ENCODE results near the gene KCNAB1. TPM values are rescaled to one million over a fixed set of nuclear protein-coding genes. Genes with fewer than 3 reads are reported as not detected.
A peak's percentile ranks its signal among the peaks of the same experiment; 100 is the strongest.

The KCNAB1 gene
- total and polyA plus RNA-seq, 4 donors = 8.9 to 45.8 (median 17.8) TPM

- Histone ChIP-seq H3K36me3 (ENCODE audit: control insufficient read depth in 1 of 2, insufficient read depth in 2 of 2, low read length in 1 of 2) (no peaks in the 10 kb centered on the region), H3K4me3 (ENCODE audit: low read length in 2 of 2) (no peak overlapping the region), H3K27ac (ENCODE audit: low read depth in 1 of 2, low read length in 2 of 2) (no peak overlapping the region), H3K9me3 (ENCODE audit: control insufficient read depth, low read length) (no peaks in the 10 kb centered on the region), H3K4me1 (ENCODE audit: control insufficient read depth in 1 of 2, insufficient read depth in 2 of 2, low read length in 2 of 2) (no peaks in the 10 kb centered on the region), H3K27me3 (ENCODE audit: control insufficient read depth in 1 of 2, insufficient read depth in 2 of 2, low read length in 1 of 2) (no peaks in the 10 kb centered on the region)
- DNase-seq = no peak
- 74 to 76% methylated on average over 4 of the region's 4 CpGs for WGBS, 2 donors
- intact Hi-C loops (cut with DNase I) = loop anchor here in 1 of 2 donors (5.0 kb wide), 1 partner anchor 43 kb away; no protein-coding TSS in a partner anchor
- ATAC-seq (ENCODE audit: low FRiP score) = no peak
Observed at GRCh38 chr3:156350781-156351180, 230.4 kb downstream of the KCNAB1 start.

- no peaks in the 10 kb centered on the region for H3K9me3 ChIP-seq (ENCODE audit: control insufficient read depth, low read length)
- ATAC-seq (ENCODE audit: low FRiP score) = peak; percentile 30
- H3K36me3 ChIP-seq (ENCODE audit: control insufficient read depth in 1 of 2, insufficient read depth in 2 of 2, low read length in 1 of 2) = no peaks in the 10 kb centered on the region
- H3K4me3 ChIP-seq (ENCODE audit: low read length in 2 of 2) = no peak overlapping the region
- intact Hi-C loops (cut with DNase I) = loop anchor here in 1 of 2 donors (5.0 kb wide), 1 partner anchor 44 kb away; no protein-coding TSS in a partner anchor
- no peak overlapping the region for H3K27ac ChIP-seq (ENCODE audit: low read depth in 1 of 2, low read length in 2 of 2)
- H3K27me3 ChIP-seq (ENCODE audit: control insufficient read depth in 1 of 2, insufficient read depth in 2 of 2, low read length in 1 of 2) = no peaks in the 10 kb centered on the region
- no peak for DNase-seq
- H3K4me1 ChIP-seq (ENCODE audit: control insufficient read depth in 1 of 2, insufficient read depth in 2 of 2, low read length in 2 of 2) = no peaks in the 10 kb centered on the region
- WGBS, 2 donors = 97 to 98% methylated on average over 6 of the region's 6 CpGs
Observed at GRCh38 chr3:156351783-156352182, 231.4 kb downstream of the KCNAB1 start.

- DNase-seq (no peak), ATAC-seq (ENCODE audit: low FRiP score) (no peak)
- WGBS, 2 donors = 97% methylated on average over 2 of the region's 2 CpGs
- Histone ChIP-seq H3K36me3 (ENCODE audit: control insufficient read depth in 1 of 2, insufficient read depth in 2 of 2, low read length in 1 of 2) (no peaks in the 10 kb centered on the region), H3K27me3 (ENCODE audit: control insufficient read depth in 1 of 2, insufficient read depth in 2 of 2, low read length in 1 of 2) (no peaks in the 10 kb centered on the region), H3K4me3 (ENCODE audit: low read length in 2 of 2) (no peak overlapping the region), H3K4me1 (ENCODE audit: control insufficient read depth in 1 of 2, insufficient read depth in 2 of 2, low read length in 2 of 2) (no peaks in the 10 kb centered on the region), H3K27ac (ENCODE audit: low read depth in 1 of 2, low read length in 2 of 2) (no peak overlapping the region), H3K9me3 (ENCODE audit: control insufficient read depth, low read length) (no peaks in the 10 kb centered on the region)
- intact Hi-C loops (cut with DNase I) = loop anchor here in 1 of 2 donors (5.0 kb wide), 1 partner anchor 45 kb away; no protein-coding TSS in a partner anchor
Observed at GRCh38 chr3:156352728-156353127, 232.3 kb downstream of the KCNAB1 start.

GRCh38 chr3:156353563-156353962, 233.2 kb downstream of the KCNAB1 start:
- intact Hi-C loops (cut with DNase I) = loop anchor here in 1 of 2 donors (5.0 kb wide), 1 partner anchor 46 kb away; no protein-coding TSS in a partner anchor
- no peaks in the 10 kb centered on the region for H3K27me3 ChIP-seq (ENCODE audit: control insufficient read depth in 1 of 2, insufficient read depth in 2 of 2, low read length in 1 of 2)
- no peak overlapping the region for H3K4me3 ChIP-seq (ENCODE audit: low read length in 2 of 2)
- peak; percentile 50 to 74 for DNase-seq
- WGBS, 2 donors = 54 to 66% methylated on average over 5 of the region's 5 CpGs
- H3K9me3 ChIP-seq (ENCODE audit: control insufficient read depth, low read length) = no peaks in the 10 kb centered on the region
- H3K4me1 ChIP-seq (ENCODE audit: control insufficient read depth in 1 of 2, insufficient read depth in 2 of 2, low read length in 2 of 2) = no peaks in the 10 kb centered on the region
- no peak overlapping the region for H3K27ac ChIP-seq (ENCODE audit: low read depth in 1 of 2, low read length in 2 of 2)
- peak; percentile 45 for ATAC-seq (ENCODE audit: low FRiP score)
- H3K36me3 ChIP-seq (ENCODE audit: control insufficient read depth in 1 of 2, insufficient read depth in 2 of 2, low read length in 1 of 2) = no peaks in the 10 kb centered on the region

GRCh38 chr3:156356537-156357363, 236.4 kb downstream of the KCNAB1 start:
- no peak overlapping the region for H3K27ac ChIP-seq (ENCODE audit: low read depth in 1 of 2, low read length in 2 of 2)

GRCh38 chr3:156358232-156358631, 237.9 kb downstream of the KCNAB1 start:
- ATAC-seq (ENCODE audit: low FRiP score) = no peak
- intact Hi-C loops (cut with DNase I) = no loop called here
- WGBS, 2 donors = 98 to 99% methylated on average over 2 of the region's 2 CpGs
- H3K27ac ChIP-seq (ENCODE audit: low read depth in 1 of 2, low read length in 2 of 2) = no peak overlapping the region
- DNase-seq = no peak
- no peaks in the 10 kb centered on the region for H3K4me1 ChIP-seq (ENCODE audit: control insufficient read depth in 1 of 2, insufficient read depth in 2 of 2, low read length in 2 of 2)
- H3K4me3 ChIP-seq (ENCODE audit: low read length in 2 of 2) = no peak overlapping the region
- no peaks in the 10 kb centered on the region for H3K27me3 ChIP-seq (ENCODE audit: control insufficient read depth in 1 of 2, insufficient read depth in 2 of 2, low read length in 1 of 2)
- no peaks in the 10 kb centered on the region for H3K9me3 ChIP-seq (ENCODE audit: control insufficient read depth, low read length)
- no peaks in the 10 kb centered on the region for H3K36me3 ChIP-seq (ENCODE audit: control insufficient read depth in 1 of 2, insufficient read depth in 2 of 2, low read length in 1 of 2)

More at GRCh38 chr3:156356537-156357363, 236.4 kb downstream of the KCNAB1 start:
- ATAC-seq (ENCODE audit: low FRiP score) (no peak), DNase-seq (no peak)
- H3K4me1 ChIP-seq (ENCODE audit: control insufficient read depth in 1 of 2, insufficient read depth in 2 of 2, low read length in 2 of 2) = no peaks in the 10 kb centered on the region
- no peak overlapping the region for H3K4me3 ChIP-seq (ENCODE audit: low read length in 2 of 2)
- H3K9me3 ChIP-seq (ENCODE audit: control insufficient read depth, low read length) = no peaks in the 10 kb centered on the region
- no peaks in the 10 kb centered on the region for H3K27me3 ChIP-seq (ENCODE audit: control insufficient read depth in 1 of 2, insufficient read depth in 2 of 2, low read length in 1 of 2)
- intact Hi-C loops (cut with DNase I) = no loop called here
- WGBS, 2 donors = 40 to 43% methylated on average over 5 of the region's 5 CpGs
- no peaks in the 10 kb centered on the region for H3K36me3 ChIP-seq (ENCODE audit: control insufficient read depth in 1 of 2, insufficient read depth in 2 of 2, low read length in 1 of 2)

GRCh38 chr3:156359368-156359767, 239.0 kb downstream of the KCNAB1 start:
- H3K4me3 ChIP-seq (ENCODE audit: low read length in 2 of 2) = no peak overlapping the region
- H3K27me3 ChIP-seq (ENCODE audit: control insufficient read depth in 1 of 2, insufficient read depth in 2 of 2, low read length in 1 of 2) = no peaks in the 10 kb centered on the region
- no peaks in the 10 kb centered on the region for H3K9me3 ChIP-seq (ENCODE audit: control insufficient read depth, low read length)
- intact Hi-C loops (cut with DNase I) = no loop called here
- WGBS, 2 donors = 63 to 93% methylated on average over 3 of the region's 3 CpGs
- DNase-seq = no peak
- H3K4me1 ChIP-seq (ENCODE audit: control insufficient read depth in 1 of 2, insufficient read depth in 2 of 2, low read length in 2 of 2) = no peaks in the 10 kb centered on the region
- ATAC-seq (ENCODE audit: low FRiP score) = no peak
- no peaks in the 10 kb centered on the region for H3K36me3 ChIP-seq (ENCODE audit: control insufficient read depth in 1 of 2, insufficient read depth in 2 of 2, low read length in 1 of 2)
- no peak overlapping the region for H3K27ac ChIP-seq (ENCODE audit: low read depth in 1 of 2, low read length in 2 of 2)

GRCh38 chr3:156360083-156360482, 239.7 kb downstream of the KCNAB1 start:
- H3K9me3 ChIP-seq (ENCODE audit: control insufficient read depth, low read length) = no peaks in the 10 kb centered on the region
- no peak overlapping the region for H3K27ac ChIP-seq (ENCODE audit: low read depth in 1 of 2, low read length in 2 of 2)
- intact Hi-C loops (cut with DNase I) = no loop called here
- no peaks in the 10 kb centered on the region for H3K27me3 ChIP-seq (ENCODE audit: control insufficient read depth in 1 of 2, insufficient read depth in 2 of 2, low read length in 1 of 2)
- no peak overlapping the region for H3K4me3 ChIP-seq (ENCODE audit: low read length in 2 of 2)
- H3K36me3 ChIP-seq (ENCODE audit: control insufficient read depth in 1 of 2, insufficient read depth in 2 of 2, low read length in 1 of 2) = no peaks in the 10 kb centered on the region
- 98% methylated on average over 4 of the region's 4 CpGs for WGBS, 2 donors
- DNase-seq = no peak
- ATAC-seq (ENCODE audit: low FRiP score) = no peak
- no peaks in the 10 kb centered on the region for H3K4me1 ChIP-seq (ENCODE audit: control insufficient read depth in 1 of 2, insufficient read depth in 2 of 2, low read length in 2 of 2)

- H3K4me3 ChIP-seq (ENCODE audit: low read length in 2 of 2) = no peak overlapping the region
- no peak for DNase-seq
- 79 to 80% methylated on average over 5 of the region's 5 CpGs for WGBS, 2 donors
- H3K9me3 ChIP-seq (ENCODE audit: control insufficient read depth, low read length) = no peaks in the 10 kb centered on the region
- no peak for ATAC-seq (ENCODE audit: low FRiP score)
- intact Hi-C loops (cut with DNase I) = no loop called here
- H3K27ac ChIP-seq (ENCODE audit: low read depth in 1 of 2, low read length in 2 of 2) = no peak overlapping the region
- H3K36me3 ChIP-seq (ENCODE audit: control insufficient read depth in 1 of 2, insufficient read depth in 2 of 2, low read length in 1 of 2) = no peaks in the 10 kb centered on the region
- no peaks in the 10 kb centered on the region for H3K27me3 ChIP-seq (ENCODE audit: control insufficient read depth in 1 of 2, insufficient read depth in 2 of 2, low read length in 1 of 2)
- H3K4me1 ChIP-seq (ENCODE audit: control insufficient read depth in 1 of 2, insufficient read depth in 2 of 2, low read length in 2 of 2) = no peaks in the 10 kb centered on the region
Observed at GRCh38 chr3:156360963-156361362, 240.6 kb downstream of the KCNAB1 start.

Data from aorta (tissue), 5 donors.